H9 (cell line): ENCODE data around the gene KIF6. TPM values are rescaled to one million over a fixed set of nuclear protein-coding genes. Genes with fewer than 3 reads are reported as not detected.

ENCODE experiments used
- DNase-seq: peaks from one replicate; pipeline ENCODE4 v3.0.0-alpha.2; 2017
- H2AFZ ChIP-seq: one replicate; pipeline ENCODE4 v1.6.1; 2013; ENCODE audit warnings: mild to moderate bottlenecking, low read length, control low read depth, moderate library complexity
- H2AK5ac ChIP-seq: 2 replicates; pipeline ENCODE4 v1.6.1; 2013; ENCODE audit warnings: low read length, control low read depth, mixed read lengths; ENCODE audit not compliant: insufficient read length
- H2BK120ac ChIP-seq: one replicate; pipeline ENCODE4 v1.6.1; 2013; ENCODE audit warnings: low read depth, mild to moderate bottlenecking, low read length, control low read depth, inconsistent platforms; ENCODE audit not compliant: poor library complexity, severe bottlenecking
- H2BK12ac ChIP-seq: 2 replicates; pipeline ENCODE4 v1.6.1; 2013; ENCODE audit warnings: low read length, control low read depth, mixed read lengths, low read depth; ENCODE audit not compliant: insufficient read length
- H2BK15ac ChIP-seq: 2 replicates; pipeline ENCODE4 v1.6.1; 2013; ENCODE audit warnings: low read depth, low read length, control low read depth
- H2BK20ac ChIP-seq: one replicate; pipeline ENCODE4 v1.6.1; 2013; ENCODE audit warnings: low read depth, mild to moderate bottlenecking, low read length, control low read depth, inconsistent platforms; ENCODE audit not compliant: poor library complexity, severe bottlenecking
- H2BK5ac ChIP-seq: 2 replicates; pipeline ENCODE4 v1.6.1; 2013; ENCODE audit warnings: low read length, control low read depth, mixed read lengths; ENCODE audit not compliant: insufficient read length
- H3K14ac ChIP-seq: 2 replicates; pipeline ENCODE4 v1.6.1; 2013; ENCODE audit warnings: low read length, control low read depth; ENCODE audit not compliant: insufficient read depth
- H3K18ac ChIP-seq: 2 replicates; pipeline ENCODE4 v1.6.1; 2013; ENCODE audit warnings: low read depth, mild to moderate bottlenecking, mixed read lengths, low read length, control low read depth; ENCODE audit not compliant: insufficient read length
- H3K23ac ChIP-seq: 2 replicates; pipeline ENCODE4 v1.6.1; 2013; ENCODE audit warnings: low read length, control low read depth, mixed read lengths, low read depth; ENCODE audit not compliant: insufficient read length
- H3K23me2 ChIP-seq: 2 replicates; pipeline ENCODE4 v1.6.1; 2013; ENCODE audit warnings: low read depth, mild to moderate bottlenecking, mixed read lengths, low read length, control low read depth; ENCODE audit not compliant: insufficient read length, poor library complexity, severe bottlenecking
- H3K27ac ChIP-seq: 2 replicates; pipeline ENCODE4 v1.5.1; 2013; ENCODE audit warnings: low read length, control low read depth, mixed read lengths, low read depth; ENCODE audit not compliant: insufficient read length
- H3K27me3 ChIP-seq: 2 replicates; pipeline ENCODE4 v1.6.1; 2013; ENCODE audit warnings: low read length, control low read depth, inconsistent platforms; ENCODE audit not compliant: insufficient read depth
- H3K4ac ChIP-seq: 2 replicates; pipeline ENCODE4 v1.6.1; 2013; ENCODE audit warnings: low read depth, mild to moderate bottlenecking, control low read depth, inconsistent platforms, low read length, moderate library complexity
- H3K4me1 ChIP-seq: 2 replicates; pipeline ENCODE4 v1.6.1; 2013; ENCODE audit warnings: low read length, control low read depth, inconsistent platforms; ENCODE audit not compliant: insufficient read depth
- H3K4me2 ChIP-seq: 2 replicates; pipeline ENCODE4 v1.6.1; 2013; ENCODE audit warnings: low read length, control low read depth, mixed read lengths; ENCODE audit not compliant: insufficient read length, insufficient read depth
- H3K56ac ChIP-seq: 2 replicates; pipeline ENCODE4 v1.6.1; 2013; ENCODE audit warnings: low read depth, mild to moderate bottlenecking, mixed read lengths, low read length, control low read depth; ENCODE audit not compliant: insufficient read length
- H3K79me1 ChIP-seq: 2 replicates; pipeline ENCODE4 v1.6.1; 2013; ENCODE audit warnings: low read depth, mild to moderate bottlenecking, moderate library complexity, low read length, control low read depth, inconsistent platforms; ENCODE audit not compliant: insufficient read depth, poor library complexity, severe bottlenecking
- H3K79me2 ChIP-seq: 2 replicates; pipeline ENCODE4 v1.6.1; 2013; ENCODE audit warnings: low read length, control low read depth, inconsistent platforms; ENCODE audit not compliant: insufficient read depth
- H3K9ac ChIP-seq: 2 replicates; pipeline ENCODE4 v1.6.1; 2013; ENCODE audit warnings: low read length, control low read depth, mixed read lengths; ENCODE audit not compliant: insufficient read length; ENCODE audit errors: extremely low read depth
- H3K9me3 ChIP-seq: one replicate; pipeline ENCODE4 v1.6.1; 2013; ENCODE audit warnings: low read depth, low read length, inconsistent platforms; ENCODE audit not compliant: control insufficient read depth
- H3T11ph ChIP-seq: one replicate; pipeline ENCODE4 v1.6.1; 2013; ENCODE audit warnings: mild to moderate bottlenecking, low read length, control low read depth, inconsistent platforms
- H4K20me1 ChIP-seq: one replicate; pipeline ENCODE4 v1.6.1; 2013; ENCODE audit not compliant: control insufficient read depth, insufficient read length, insufficient read depth
- H4K5ac ChIP-seq: 2 replicates; pipeline ENCODE4 v1.6.1; 2013; ENCODE audit warnings: low read depth, mild to moderate bottlenecking, mixed read lengths, low read length, control low read depth; ENCODE audit not compliant: insufficient read length
- H4K8ac ChIP-seq: replicated peaks from 2 replicates; pipeline ENCODE4 v1.6.1; 2013; ENCODE audit warnings: low read length, control low read depth, mixed read lengths, low read depth; ENCODE audit not compliant: insufficient read length
- H4K91ac ChIP-seq: 2 replicates; pipeline ENCODE4 v1.6.1; 2013; ENCODE audit warnings: low read depth, mild to moderate bottlenecking, moderate library complexity, mixed read lengths, low read length, control low read depth; ENCODE audit not compliant: insufficient read length
- H3K27ac Mint-ChIP-seq, 3 experiments: 2 replicates in 2 of 3; 3 replicates in 1 of 3; pipeline ENCODE4 v1.8.0; 2020 to 2021; ENCODE audit warnings: mixed read lengths in 3 of 3, mild to moderate bottlenecking in 1 of 3, moderate library complexity in 1 of 3
- H3K27me3 Mint-ChIP-seq: 2 replicates; pipeline ENCODE4 v1.8.0; 2021; ENCODE audit warnings: low read depth, mild to moderate bottlenecking, moderate library complexity, mixed read lengths
- H3K36me3 Mint-ChIP-seq, 3 experiments: 2 replicates in 2 of 3; 3 replicates in 1 of 3; pipeline ENCODE4 v1.8.0; 2020 to 2021; ENCODE audit warnings: low read depth in 3 of 3, mixed read lengths in 3 of 3; ENCODE audit not compliant: insufficient read depth in 1 of 3
- H3K4me1 Mint-ChIP-seq, 2 experiments: 2 replicates each; pipeline ENCODE4 v1.8.0; 2020; ENCODE audit warnings: mixed read lengths in 2 of 2
- H3K4me3 Mint-ChIP-seq, 2 experiments: 2 replicates in 1 of 2; 3 replicates in 1 of 2; pipeline ENCODE4 v1.8.0; 2020 to 2021; ENCODE audit warnings: mild to moderate bottlenecking in 2 of 2, mixed read lengths in 2 of 2, moderate library complexity in 1 of 2
- H3K9me3 Mint-ChIP-seq, 2 experiments: 2 replicates in 1 of 2; 3 replicates in 1 of 2; pipeline ENCODE4 v1.8.0; 2020; ENCODE audit warnings: mild to moderate bottlenecking in 2 of 2, mixed read lengths in 2 of 2, moderate library complexity in 1 of 2
- WGBS: extraction: QIAGEN DNeasy Blood & Tissue Kit; methylation state at CpG from one replicate; pipeline ENCODE4 v1.1.7; 2013; ENCODE audit warnings: missing lambda C conversion rate, low lambda C conversion rate, mixed read lengths; ENCODE audit not compliant: insufficient read length; ENCODE audit errors: extremely low coverage; 5-methylcytosine and 5-hydroxymethylcytosine counted together
- total RNA-seq: library from RNA; stranded (reverse); gene quantifications from 2 replicates; pipeline ENCODE4 v1.2.1, GENCODE V29; 2021
- TF ChIP-seq, protein P1 (sequence below): fragments of 200-600 bp; sonication (generic); conservative IDR thresholded peaks from 3 replicates; pipeline ENCODE4 v1.8.0; 2021; ENCODE audit warnings: antibody characterized with exemption, mild to moderate bottlenecking

The KIF6 gene
- total RNA-seq, 1 experiment from 2014 or later = 0.63 TPM

GRCh38 chr6:39698789-39699188 is 26.4 kb downstream of the KIF6 start:
- TF ChIP-seq, protein P1, sequence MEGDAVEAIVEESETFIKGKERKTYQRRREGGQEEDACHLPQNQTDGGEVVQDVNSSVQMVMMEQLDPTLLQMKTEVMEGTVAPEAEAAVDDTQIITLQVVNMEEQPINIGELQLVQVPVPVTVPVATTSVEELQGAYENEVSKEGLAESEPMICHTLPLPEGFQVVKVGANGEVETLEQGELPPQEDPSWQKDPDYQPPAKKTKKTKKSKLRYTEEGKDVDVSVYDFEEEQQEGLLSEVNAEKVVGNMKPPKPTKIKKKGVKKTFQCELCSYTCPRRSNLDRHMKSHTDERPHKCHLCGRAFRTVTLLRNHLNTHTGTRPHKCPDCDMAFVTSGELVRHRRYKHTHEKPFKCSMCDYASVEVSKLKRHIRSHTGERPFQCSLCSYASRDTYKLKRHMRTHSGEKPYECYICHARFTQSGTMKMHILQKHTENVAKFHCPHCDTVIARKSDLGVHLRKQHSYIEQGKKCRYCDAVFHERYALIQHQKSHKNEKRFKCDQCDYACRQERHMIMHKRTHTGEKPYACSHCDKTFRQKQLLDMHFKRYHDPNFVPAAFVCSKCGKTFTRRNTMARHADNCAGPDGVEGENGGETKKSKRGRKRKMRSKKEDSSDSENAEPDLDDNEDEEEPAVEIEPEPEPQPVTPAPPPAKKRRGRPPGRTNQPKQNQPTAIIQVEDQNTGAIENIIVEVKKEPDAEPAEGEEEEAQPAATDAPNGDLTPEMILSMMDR = no peak
- H3K14ac ChIP-seq = no peak overlapping the region
- no peak overlapping the region for H2BK12ac ChIP-seq
- no peak overlapping the region for H2AK5ac ChIP-seq
- H3K4me1 Mint-ChIP-seq = peaks cover 3 to 5% of the 10 kb centered on the region in 2 experiments; a peak in 2 of 4 replicates
- no peaks in the 10 kb centered on the region for H3K79me2 ChIP-seq
- H3K9ac ChIP-seq = no peak overlapping the region
- H3K27ac ChIP-seq = no peak overlapping the region
- no peak overlapping the region for H3K56ac ChIP-seq
- H4K5ac ChIP-seq = no peak overlapping the region
- H2BK5ac ChIP-seq = no peak overlapping the region
- H3T11ph ChIP-seq = no peak overlapping the region
- H3K27me3 ChIP-seq = no peaks in the 10 kb centered on the region
- no peak overlapping the region for H2BK120ac ChIP-seq
- no peak overlapping the region for H3K4me2 ChIP-seq
- H3K36me3 Mint-ChIP-seq = no peaks in the 10 kb centered on the region
- no peak overlapping the region for H3K4me3 Mint-ChIP-seq
- H3K4ac ChIP-seq = no peak overlapping the region
- no peaks in the 10 kb centered on the region for H3K9me3 ChIP-seq
- H3K23me2 ChIP-seq = no peaks in the 10 kb centered on the region
- WGBS = no CpG with 5 or more reads among the region's 1 CpG
- H4K8ac ChIP-seq = no peak overlapping the region
- no peaks in the 10 kb centered on the region for H3K4me1 ChIP-seq
- H4K20me1 ChIP-seq = no peaks in the 10 kb centered on the region
- no peak overlapping the region for H4K91ac ChIP-seq
- H3K9me3 Mint-ChIP-seq = no peaks in the 10 kb centered on the region
- H2BK20ac ChIP-seq = no peak overlapping the region
- H2BK15ac ChIP-seq = no peak overlapping the region
- no peak overlapping the region for H3K18ac ChIP-seq
- H2AFZ ChIP-seq = no peak overlapping the region
- H3K79me1 ChIP-seq = no peaks in the 10 kb centered on the region
- H3K23ac ChIP-seq = no peak overlapping the region
- H3K27ac Mint-ChIP-seq = no peak overlapping the region
- DNase-seq = no peak
- no peaks in the 10 kb centered on the region for H3K27me3 Mint-ChIP-seq
